H1 (cell line): ENCODE data around the gene BCO2.

Experiments used
- CTCF ChIP-seq, 3 experiments: IDR thresholded peaks; 1 replicate in 2 of 3; 2 replicates in 1 of 3; pipeline versions ENCODE4 v1.5.1 to v1.6.1; 2011; ENCODE audit warnings: low read length in 3 of 3, mild to moderate bottlenecking in 3 of 3, inconsistent platforms in 2 of 3, low read depth in 1 of 3, moderate library complexity in 1 of 3; ENCODE audit not compliant: insufficient read depth in 1 of 3; ENCODE audit errors: control extremely low read depth in 1 of 3
- EZH2 ChIP-seq: fragments of 200-600 bp; sonication (generic); IDR thresholded peaks from 2 replicates; pipeline ENCODE4 v1.7.1; 2012; ENCODE audit warnings: low read depth, mild to moderate bottlenecking, moderate library complexity, low read length, inconsistent platforms; ENCODE audit not compliant: severe bottlenecking
- POLR2A ChIP-seq, 2 experiments: IDR thresholded peaks; 1 replicate in 1 of 2; 2 replicates in 1 of 2; pipeline ENCODE4 v1.6.1; 2011; ENCODE audit warnings: low read depth in 2 of 2, low read length in 2 of 2, mild to moderate bottlenecking in 2 of 2; ENCODE audit errors: control extremely low read depth in 1 of 2
- TEAD4 ChIP-seq: IDR thresholded peaks from 2 replicates; pipeline ENCODE4 v1.6.1; 2012; ENCODE audit warnings: low read depth, low read length, inconsistent platforms, mixed read lengths

DNA sequence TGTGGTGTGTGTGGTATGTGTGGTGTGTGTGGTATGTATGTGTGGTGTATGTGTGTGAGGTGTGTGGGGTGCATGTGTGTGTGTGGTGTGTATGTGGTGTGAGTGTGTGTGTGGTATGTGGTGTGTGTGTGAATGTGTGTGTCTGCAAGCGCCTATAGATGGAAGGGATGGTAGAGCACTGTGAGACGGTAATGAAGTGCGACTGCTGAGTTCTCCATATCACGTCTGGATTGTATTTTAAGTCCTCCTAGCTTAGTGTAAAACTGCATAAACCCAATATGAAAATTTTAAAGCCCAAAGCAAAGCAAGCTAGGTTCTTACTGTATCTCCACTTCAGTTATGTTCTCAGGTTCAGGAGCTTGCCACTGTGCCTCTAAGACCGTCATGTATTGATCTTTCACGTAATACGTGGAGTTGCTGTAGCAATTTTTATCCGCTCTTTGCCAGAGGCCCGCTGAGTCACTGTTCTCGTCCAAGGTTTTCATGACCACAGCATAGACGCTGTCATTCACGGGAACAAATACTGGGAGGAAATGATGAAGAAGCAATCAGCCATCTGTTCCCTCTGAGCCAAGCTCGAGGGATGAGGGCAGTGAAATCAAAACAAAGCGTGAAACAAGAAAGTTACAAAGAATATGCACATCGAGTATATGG lies 79.9 kb downstream of the BCO2 start:
- TF ChIP-seq POLR2A (IDR thresholded peaks at IDR 0.05; ENCODE audit: control extremely low read depth in 1 of 2, low read depth in 2 of 2, low read length in 2 of 2), result no peak
- no peak for TF ChIP-seq CTCF (IDR thresholded peaks at IDR 0.05; ENCODE audit: control extremely low read depth in 1 of 3, insufficient read depth in 1 of 3, low read depth in 1 of 3, low read length in 3 of 3)
- TF ChIP-seq EZH2, result no peak
- no peak for TF ChIP-seq TEAD4
